Measurements from ENCODE around the gene GRB10. TPM values are rescaled to one million over a fixed set of nuclear protein-coding genes. Genes with fewer than 3 reads are reported as not detected.

The GRB10 gene
- total RNA-seq, 4 donors from 2014 or later: 28.5 to 58.0 (median 53.0) TPM

DNA sequence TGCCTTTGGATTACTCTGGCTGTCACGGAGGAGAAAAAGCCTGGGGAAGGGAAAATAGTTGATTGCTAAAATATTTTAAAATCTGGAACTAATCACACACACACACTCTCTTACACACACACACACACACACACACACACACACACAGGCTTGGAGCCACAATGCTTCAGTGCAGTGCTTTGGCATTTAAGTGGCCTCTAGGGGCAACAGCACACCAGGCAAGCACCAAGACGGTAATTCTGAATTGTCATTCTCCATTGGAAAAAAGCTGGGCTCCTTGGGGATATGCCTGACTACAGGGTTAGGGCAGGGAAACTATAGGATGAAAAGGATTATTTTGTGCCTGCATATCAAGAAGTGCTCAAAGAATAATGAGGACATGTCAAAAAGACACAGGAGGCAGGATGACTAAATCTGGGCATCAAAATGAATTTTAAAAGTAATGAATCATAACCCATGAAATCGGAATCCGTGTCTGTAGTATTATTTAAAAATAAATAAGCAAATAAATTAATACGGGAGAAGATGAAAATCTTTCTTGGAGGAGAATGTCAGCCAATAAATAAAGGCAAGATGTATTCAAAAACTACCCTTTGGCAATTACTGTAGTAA, 187.1 kb downstream of the GRB10 start:
- peak; percentile 55 for ATAC-seq
- H3K36me3 ChIP-seq: peaks cover 0 to 72% of the 10 kb centered on the region in 2 donors
- H3K4me1 ChIP-seq: no peaks in the 10 kb centered on the region
- 54 to 60% methylated on average over 5 of the region's 5 CpGs for WGBS, 2 donors (ENCODE audit: low coverage in 1 of 2)
- no peak overlapping the region for H3K27ac ChIP-seq
- no peak for TF ChIP-seq EP300 (IDR thresholded peaks at IDR 0.05)
- no peak for TF ChIP-seq POLR2A (IDR thresholded peaks at IDR 0.05)
- TF ChIP-seq POLR2AphosphoS5 (IDR thresholded peaks at IDR 0.05): no peak
- TF ChIP-seq CTCF (IDR thresholded peaks at IDR 0.05): peak; percentile 12 to 61 (median 52)
- H3K4me3 ChIP-seq: no peak overlapping the region
- no peaks in the 10 kb centered on the region for H3K27me3 ChIP-seq
- H3K9me3 ChIP-seq: no peaks in the 10 kb centered on the region

DNA sequence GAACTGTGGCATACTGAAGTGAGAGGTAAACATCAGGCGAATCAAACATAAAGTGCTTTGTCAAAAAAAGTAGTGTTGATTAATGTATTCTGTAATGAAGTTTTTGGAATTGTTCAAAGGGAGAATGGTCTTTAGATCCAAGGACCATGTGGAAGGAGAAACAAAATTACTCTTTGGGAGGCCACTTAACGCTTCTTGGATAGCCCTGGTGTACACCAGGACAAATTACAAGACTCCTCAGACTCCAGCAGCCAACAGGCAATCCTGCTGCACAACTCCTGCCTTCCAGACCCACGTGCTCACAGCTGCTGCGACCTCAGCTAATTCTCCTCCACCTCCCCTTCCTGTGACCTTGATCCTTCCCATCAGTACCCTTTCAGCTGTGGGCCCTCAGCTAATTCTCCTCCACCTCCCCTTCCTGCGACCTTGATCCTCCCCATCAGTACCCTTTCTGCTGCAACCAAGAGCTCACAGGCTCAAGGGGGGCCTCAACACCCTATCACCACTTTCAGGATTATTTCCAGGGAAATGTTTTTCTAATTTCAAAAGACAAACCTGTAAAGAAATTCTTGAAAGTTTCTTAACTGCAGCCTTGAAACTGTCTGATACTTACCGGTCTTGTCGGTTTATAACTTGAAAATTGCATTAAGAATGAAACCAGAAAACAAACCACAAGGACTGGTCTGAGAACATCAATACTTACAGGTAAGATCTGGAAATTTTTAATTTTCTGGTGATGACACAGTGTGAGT, 187.8 kb downstream of the GRB10 start:
- Histone ChIP-seq H3K27ac (no peak overlapping the region), H3K4me1 (no peaks in the 10 kb centered on the region), H3K9me3 (no peaks in the 10 kb centered on the region), H3K4me3 (no peak overlapping the region), H3K36me3 (peaks cover 0 to 70% of the 10 kb centered on the region in 2 donors), H3K27me3 (no peaks in the 10 kb centered on the region)
- TF ChIP-seq EP300 (IDR thresholded peaks at IDR 0.05) (no peak), CTCF (IDR thresholded peaks at IDR 0.05) (no peak), POLR2AphosphoS5 (IDR thresholded peaks at IDR 0.05) (no peak), POLR2A (IDR thresholded peaks at IDR 0.05) (no peak)
- ATAC-seq: no peak
- WGBS, 2 donors (ENCODE audit: low coverage in 1 of 2): 76% methylated on average over 5 to 7 of the region's 7 CpGs

GRCh38 chr7:50594136-50594535, 188.6 kb downstream of the GRB10 start:
- no peaks in the 10 kb centered on the region for H3K27me3 ChIP-seq
- H3K4me3 ChIP-seq: no peak overlapping the region
- WGBS, 2 donors (ENCODE audit: low coverage in 1 of 2): 76 to 95% methylated on average over 3 to 4 of the region's 4 CpGs
- H3K4me1 ChIP-seq: no peaks in the 10 kb centered on the region
- no peak for ATAC-seq
- peaks cover 0 to 63% of the 10 kb centered on the region in 2 donors for H3K36me3 ChIP-seq
- no peaks in the 10 kb centered on the region for H3K9me3 ChIP-seq
- TF ChIP-seq POLR2AphosphoS5 (IDR thresholded peaks at IDR 0.05) (no peak), EP300 (IDR thresholded peaks at IDR 0.05) (no peak), CTCF (IDR thresholded peaks at IDR 0.05) (no peak), POLR2A (IDR thresholded peaks at IDR 0.05) (no peak)
- H3K27ac ChIP-seq: no peak overlapping the region

DNA sequence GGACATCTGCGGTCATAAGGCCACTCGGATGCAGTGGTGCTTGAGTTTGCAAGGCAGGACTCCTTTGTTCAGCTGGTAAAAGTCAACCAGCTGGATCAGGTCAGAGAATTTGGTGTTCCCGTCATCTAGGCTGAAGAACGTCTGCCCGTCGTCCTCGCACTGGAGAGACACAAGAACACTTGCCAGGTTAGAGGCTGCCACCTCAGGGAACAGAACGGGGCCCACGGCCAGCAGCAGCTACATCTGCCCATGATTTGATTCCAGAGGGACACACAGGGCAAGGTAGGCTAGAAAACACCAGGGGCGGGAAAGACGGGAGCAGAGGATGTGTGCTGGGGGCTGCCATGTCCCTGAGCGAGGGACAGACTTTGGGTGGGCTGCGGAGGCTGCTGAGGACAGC, 189.8 kb downstream of the GRB10 start:
- Histone ChIP-seq H3K9me3 (no peaks in the 10 kb centered on the region), H3K4me1 (no peaks in the 10 kb centered on the region), H3K27ac (no peak overlapping the region), H3K4me3 (no peak overlapping the region), H3K27me3 (no peaks in the 10 kb centered on the region), H3K36me3 (peaks cover 0 to 51% of the 10 kb centered on the region in 2 donors)
- WGBS, 2 donors (ENCODE audit: low coverage in 1 of 2): 87% methylated on average over 6 of the region's 13 CpGs; no CpG with 5 or more reads in 1 of the 2 donors
- ATAC-seq: no peak
- TF ChIP-seq POLR2AphosphoS5 (IDR thresholded peaks at IDR 0.05): no peak
- no peak for TF ChIP-seq POLR2A (IDR thresholded peaks at IDR 0.05)
- no peak for TF ChIP-seq CTCF (IDR thresholded peaks at IDR 0.05)
- TF ChIP-seq EP300 (IDR thresholded peaks at IDR 0.05): no peak

Data from gastroesophageal sphincter (tissue), 4 donors.